Astrocyte of the cerebellum (primary cell): Measurements from ENCODE around the gene GPR87.

Experiments used
- DNase-seq: peaks from one replicate; pipeline ENCODE4 v3.0.0-alpha.2; 2011; ENCODE audit warnings: low read depth
- H3K4me3 ChIP-seq: 2 replicates; pipeline ENCODE4 v1.5.1; 2011; ENCODE audit warnings: mild to moderate bottlenecking, low read depth, low read length, moderate library complexity
- in situ Hi-C: cut with HindIII; loops from 2 replicates; pipeline ENCODE4 v1.10.0; 2017; ENCODE audit warnings: low sequenced_read_pairs
- TF ChIP-seq, protein P1 (sequence below): IDR thresholded peaks from 2 replicates; pipeline ENCODE4 v1.5.1; 2012; ENCODE audit warnings: low read length, low read depth, moderate library complexity, mild to moderate bottlenecking; ENCODE audit errors: missing control alignments

Gene GPR87

DNA sequence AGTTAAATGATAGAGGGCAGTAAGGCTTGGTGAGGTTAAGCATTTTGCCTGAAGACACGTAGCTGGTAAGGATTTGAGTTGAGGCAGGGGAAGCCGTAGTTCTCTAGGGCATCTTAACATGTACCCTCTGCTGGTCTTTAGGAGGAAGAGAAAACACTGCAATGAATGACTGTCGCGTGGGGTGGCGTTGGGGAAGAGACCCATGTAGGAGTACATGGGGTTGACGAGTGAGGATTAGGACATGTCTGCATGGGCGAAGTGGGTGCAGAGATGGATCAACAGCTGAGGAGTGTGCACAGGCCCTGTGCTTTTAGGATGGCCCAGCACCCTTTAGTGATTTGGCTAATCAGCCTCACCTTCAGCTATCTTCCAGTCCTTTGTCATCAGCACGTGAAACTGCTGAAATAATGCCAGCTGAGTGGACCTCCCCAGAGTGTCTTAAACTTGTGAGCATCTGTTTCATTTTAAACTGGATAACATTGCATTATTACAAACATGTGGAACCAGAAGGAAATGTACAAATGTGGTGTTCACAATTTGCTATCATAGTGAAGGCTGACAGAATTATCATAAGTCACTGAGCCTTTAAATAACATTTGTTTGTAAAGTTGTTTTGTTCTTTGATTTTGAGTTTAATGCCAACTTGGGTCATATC lies 53.6 kb downstream of the GPR87 start:
- TF ChIP-seq, protein P1, sequence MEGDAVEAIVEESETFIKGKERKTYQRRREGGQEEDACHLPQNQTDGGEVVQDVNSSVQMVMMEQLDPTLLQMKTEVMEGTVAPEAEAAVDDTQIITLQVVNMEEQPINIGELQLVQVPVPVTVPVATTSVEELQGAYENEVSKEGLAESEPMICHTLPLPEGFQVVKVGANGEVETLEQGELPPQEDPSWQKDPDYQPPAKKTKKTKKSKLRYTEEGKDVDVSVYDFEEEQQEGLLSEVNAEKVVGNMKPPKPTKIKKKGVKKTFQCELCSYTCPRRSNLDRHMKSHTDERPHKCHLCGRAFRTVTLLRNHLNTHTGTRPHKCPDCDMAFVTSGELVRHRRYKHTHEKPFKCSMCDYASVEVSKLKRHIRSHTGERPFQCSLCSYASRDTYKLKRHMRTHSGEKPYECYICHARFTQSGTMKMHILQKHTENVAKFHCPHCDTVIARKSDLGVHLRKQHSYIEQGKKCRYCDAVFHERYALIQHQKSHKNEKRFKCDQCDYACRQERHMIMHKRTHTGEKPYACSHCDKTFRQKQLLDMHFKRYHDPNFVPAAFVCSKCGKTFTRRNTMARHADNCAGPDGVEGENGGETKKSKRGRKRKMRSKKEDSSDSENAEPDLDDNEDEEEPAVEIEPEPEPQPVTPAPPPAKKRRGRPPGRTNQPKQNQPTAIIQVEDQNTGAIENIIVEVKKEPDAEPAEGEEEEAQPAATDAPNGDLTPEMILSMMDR = no peak
- peak; percentile 8 for DNase-seq
- in situ Hi-C loops = no loop called here
- no peak overlapping the region for H3K4me3 ChIP-seq

- in situ Hi-C loops = no loop called here
- no peak for DNase-seq
- TF ChIP-seq, protein P1 = no peak
- H3K4me3 ChIP-seq = no peak overlapping the region
These were observed 57.0 kb downstream of the GPR87 start for GRCh38 chr3:151259664-151260063.

DNA sequence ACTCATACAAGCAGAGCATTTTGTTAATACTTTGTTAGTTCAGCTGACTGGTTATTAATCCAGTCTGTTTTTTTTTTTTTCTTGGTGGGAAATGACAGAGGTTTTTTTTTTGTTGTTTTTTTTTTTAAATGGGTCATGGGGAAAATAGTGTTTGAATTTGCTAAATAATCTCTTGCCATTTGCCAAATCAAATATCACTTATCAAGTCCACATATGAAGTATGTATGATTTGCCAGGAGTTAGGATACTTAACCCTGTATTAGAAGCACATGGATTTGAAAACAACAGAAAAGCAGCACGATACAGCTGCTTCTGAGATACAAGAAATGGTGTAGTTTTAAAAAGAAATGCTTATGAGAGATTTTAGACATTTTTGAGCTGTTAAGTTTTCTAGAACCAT lies 59.9 kb downstream of the GPR87 start:
- H3K4me3 ChIP-seq = no peak overlapping the region
- no peak for DNase-seq
- TF ChIP-seq, protein P1 = no peak
- in situ Hi-C loops = no loop called here

DNA sequence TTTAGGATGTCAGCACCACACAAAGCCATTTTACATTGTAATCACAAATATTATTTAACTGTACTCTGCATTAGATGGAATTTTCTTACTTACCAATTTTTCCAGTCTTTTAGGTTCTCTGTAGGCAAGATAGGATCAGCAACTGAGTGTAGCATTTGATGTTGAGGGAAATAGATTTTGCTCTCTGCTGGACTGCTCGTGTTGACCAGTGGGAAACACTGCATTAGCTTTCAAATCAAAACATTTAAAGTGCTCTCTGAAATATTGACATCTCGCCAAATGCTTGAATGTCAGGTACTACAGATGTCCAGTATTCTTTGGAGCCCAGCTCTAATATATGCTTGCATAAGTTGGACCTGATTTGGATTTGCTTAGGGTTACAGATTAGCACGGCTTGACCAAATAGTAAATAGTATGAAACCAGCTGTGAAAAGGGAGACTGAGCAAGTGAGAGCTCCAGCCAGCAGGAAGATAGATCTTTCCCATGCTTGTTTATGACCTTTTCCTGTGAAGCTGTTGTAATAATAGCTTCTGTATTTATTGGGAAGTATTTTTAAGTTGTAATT lies 67.8 kb downstream of the GPR87 start:
- DNase-seq = no peak
- H3K4me3 ChIP-seq = no peak overlapping the region
- TF ChIP-seq, protein P1 = no peak
- in situ Hi-C loops = no loop called here
